ENCODE results near the gene SPTBN1. TPM values are rescaled to one million over a fixed set of nuclear protein-coding genes. Genes with fewer than 3 reads are reported as not detected.
A peak's percentile ranks its signal among the peaks of the same experiment; 100 is the strongest.

SPTBN1 gene
- total and polyA plus RNA-seq, 2 of the 13 experiments (the other 11 are each of a cell fraction or from before 2014, with no cell fraction given) = 123 to 299 TPM

DNA sequence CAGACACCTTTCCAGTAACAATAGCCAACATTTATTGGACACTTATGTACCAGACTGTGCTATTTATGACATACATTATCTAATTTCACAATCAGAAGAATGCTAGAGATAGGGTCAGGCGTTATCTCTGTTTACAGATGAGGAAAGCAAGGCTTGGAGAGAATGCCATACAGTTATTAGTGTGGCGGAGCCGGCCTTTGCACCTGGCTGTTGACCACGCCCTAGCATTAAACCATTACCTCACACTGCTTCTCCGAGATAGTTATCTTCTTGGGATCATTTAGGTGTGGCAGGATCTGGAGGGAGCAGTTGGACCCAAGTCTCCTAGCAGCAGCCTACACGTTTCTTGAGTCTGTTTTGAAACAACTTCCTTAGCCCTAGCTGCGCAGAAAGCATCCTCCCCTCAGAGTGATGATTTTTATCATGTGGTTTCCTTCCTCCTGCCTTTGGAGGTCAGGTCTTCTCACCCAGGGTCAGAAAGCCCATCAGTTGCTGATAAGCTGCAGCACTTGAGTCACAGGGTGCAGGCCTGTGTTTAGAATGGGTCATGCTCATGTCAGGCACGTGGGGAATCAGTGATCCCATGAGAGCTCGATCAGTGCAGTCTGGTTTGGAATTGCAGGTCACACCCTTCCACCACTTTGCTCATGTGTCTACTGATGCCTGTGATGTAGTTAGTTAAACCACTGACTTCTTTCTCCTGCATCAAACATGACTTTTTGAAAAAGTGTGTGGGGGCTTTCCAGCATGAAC lies 118.2 kb downstream of the SPTBN1 start (continued):
- TF ChIP-seq, protein P1, sequence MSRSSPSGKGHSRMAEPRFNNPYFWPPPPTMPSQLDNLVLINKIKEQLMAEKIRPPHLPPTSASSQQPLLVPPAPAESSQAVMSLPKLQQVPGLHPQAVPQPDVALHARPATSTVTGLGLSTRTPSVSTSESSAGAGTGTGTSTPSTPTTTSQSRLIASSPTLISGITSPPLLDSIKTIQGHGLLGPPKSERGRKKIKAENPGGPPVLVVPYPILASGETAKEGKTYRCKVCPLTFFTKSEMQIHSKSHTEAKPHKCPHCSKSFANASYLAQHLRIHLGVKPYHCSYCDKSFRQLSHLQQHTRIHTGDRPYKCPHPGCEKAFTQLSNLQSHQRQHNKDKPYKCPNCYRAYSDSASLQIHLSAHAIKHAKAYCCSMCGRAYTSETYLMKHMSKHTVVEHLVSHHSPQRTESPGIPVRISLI (CRISPR knock-in tag; IDR thresholded peaks at IDR 0.05; ENCODE audit: borderline replicate concordance) = no peak
- TF ChIP-seq AHR (CRISPR knock-in tag; IDR thresholded peaks at IDR 0.05) (peak; percentile 19; the same call in 1 of the 2 replicates), ZNF550 (CRISPR knock-in tag; IDR thresholded peaks at IDR 0.05; ENCODE audit: borderline replicate concordance) (no peak), JUNB (CRISPR knock-in tag; IDR thresholded peaks at IDR 0.05; ENCODE audit: borderline replicate concordance) (no peak), ONECUT2 (CRISPR knock-in tag; IDR thresholded peaks at IDR 0.05) (no peak), CHCHD3 (CRISPR knock-in tag; IDR thresholded peaks at IDR 0.05) (no peak), FOXP1 (IDR thresholded peaks at IDR 0.05) (no peak), FOXP1 (CRISPR knock-in tag; IDR thresholded peaks at IDR 0.05) (peak; percentile 86; the same call in 1 of the 2 replicates), PHF5A (CRISPR knock-in tag; IDR thresholded peaks at IDR 0.05; ENCODE audit: low read depth, unreplicated experiment) (no peak), PAX8 (CRISPR knock-in tag; IDR thresholded peaks at IDR 0.05; ENCODE audit: borderline replicate concordance) (no peak), MYNN (CRISPR knock-in tag; IDR thresholded peaks at IDR 0.05; ENCODE audit: low read depth) (no peak), TBP (CRISPR knock-in tag; IDR thresholded peaks at IDR 0.05) (no peak)
- TF ChIP-seq, protein P2, sequence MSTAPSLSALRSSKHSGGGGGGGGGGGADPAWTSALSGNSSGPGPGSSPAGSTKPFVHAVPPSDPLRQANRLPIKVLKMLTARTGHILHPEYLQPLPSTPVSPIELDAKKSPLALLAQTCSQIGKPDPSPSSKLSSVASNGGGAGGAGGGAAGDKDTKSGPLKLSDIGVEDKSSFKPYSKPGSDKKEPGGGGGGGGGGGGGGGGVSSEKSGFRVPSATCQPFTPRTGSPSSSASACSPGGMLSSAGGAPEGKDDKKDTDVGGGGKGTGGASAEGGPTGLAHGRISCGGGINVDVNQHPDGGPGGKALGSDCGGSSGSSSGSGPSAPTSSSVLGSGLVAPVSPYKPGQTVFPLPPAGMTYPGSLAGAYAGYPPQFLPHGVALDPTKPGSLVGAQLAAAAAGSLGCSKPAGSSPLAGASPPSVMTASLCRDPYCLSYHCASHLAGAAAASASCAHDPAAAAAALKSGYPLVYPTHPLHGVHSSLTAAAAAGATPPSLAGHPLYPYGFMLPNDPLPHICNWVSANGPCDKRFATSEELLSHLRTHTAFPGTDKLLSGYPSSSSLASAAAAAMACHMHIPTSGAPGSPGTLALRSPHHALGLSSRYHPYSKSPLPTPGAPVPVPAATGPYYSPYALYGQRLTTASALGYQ (CRISPR knock-in tag; IDR thresholded peaks at IDR 0.05) = no peak
- TF ChIP-seq, protein P3, sequence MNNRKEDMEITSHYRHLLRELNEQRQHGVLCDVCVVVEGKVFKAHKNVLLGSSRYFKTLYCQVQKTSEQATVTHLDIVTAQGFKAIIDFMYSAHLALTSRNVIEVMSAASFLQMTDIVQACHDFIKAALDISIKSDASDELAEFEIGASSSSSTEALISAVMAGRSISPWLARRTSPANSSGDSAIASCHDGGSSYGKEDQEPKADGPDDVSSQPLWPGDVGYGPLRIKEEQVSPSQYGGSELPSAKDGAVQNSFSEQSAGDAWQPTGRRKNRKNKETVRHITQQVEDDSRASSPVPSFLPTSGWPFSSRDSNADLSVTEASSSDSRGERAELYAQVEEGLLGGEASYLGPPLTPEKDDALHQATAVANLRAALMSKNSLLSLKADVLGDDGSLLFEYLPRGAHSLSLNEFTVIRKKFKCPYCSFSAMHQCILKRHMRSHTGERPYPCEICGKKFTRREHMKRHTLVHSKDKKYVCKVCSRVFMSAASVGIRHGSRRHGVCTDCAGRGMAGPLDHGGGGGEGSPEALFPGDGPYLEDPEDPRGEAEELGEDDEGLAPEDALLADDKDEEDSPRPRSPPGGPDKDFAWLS (CRISPR knock-in tag; IDR thresholded peaks at IDR 0.05; ENCODE audit: borderline replicate concordance) = no peak
- TF ChIP-seq, protein P4, sequence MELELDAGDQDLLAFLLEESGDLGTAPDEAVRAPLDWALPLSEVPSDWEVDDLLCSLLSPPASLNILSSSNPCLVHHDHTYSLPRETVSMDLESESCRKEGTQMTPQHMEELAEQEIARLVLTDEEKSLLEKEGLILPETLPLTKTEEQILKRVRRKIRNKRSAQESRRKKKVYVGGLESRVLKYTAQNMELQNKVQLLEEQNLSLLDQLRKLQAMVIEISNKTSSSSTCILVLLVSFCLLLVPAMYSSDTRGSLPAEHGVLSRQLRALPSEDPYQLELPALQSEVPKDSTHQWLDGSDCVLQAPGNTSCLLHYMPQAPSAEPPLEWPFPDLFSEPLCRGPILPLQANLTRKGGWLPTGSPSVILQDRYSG (CRISPR knock-in tag; IDR thresholded peaks at IDR 0.05) = no peak
- TF ChIP-seq, protein P5, sequence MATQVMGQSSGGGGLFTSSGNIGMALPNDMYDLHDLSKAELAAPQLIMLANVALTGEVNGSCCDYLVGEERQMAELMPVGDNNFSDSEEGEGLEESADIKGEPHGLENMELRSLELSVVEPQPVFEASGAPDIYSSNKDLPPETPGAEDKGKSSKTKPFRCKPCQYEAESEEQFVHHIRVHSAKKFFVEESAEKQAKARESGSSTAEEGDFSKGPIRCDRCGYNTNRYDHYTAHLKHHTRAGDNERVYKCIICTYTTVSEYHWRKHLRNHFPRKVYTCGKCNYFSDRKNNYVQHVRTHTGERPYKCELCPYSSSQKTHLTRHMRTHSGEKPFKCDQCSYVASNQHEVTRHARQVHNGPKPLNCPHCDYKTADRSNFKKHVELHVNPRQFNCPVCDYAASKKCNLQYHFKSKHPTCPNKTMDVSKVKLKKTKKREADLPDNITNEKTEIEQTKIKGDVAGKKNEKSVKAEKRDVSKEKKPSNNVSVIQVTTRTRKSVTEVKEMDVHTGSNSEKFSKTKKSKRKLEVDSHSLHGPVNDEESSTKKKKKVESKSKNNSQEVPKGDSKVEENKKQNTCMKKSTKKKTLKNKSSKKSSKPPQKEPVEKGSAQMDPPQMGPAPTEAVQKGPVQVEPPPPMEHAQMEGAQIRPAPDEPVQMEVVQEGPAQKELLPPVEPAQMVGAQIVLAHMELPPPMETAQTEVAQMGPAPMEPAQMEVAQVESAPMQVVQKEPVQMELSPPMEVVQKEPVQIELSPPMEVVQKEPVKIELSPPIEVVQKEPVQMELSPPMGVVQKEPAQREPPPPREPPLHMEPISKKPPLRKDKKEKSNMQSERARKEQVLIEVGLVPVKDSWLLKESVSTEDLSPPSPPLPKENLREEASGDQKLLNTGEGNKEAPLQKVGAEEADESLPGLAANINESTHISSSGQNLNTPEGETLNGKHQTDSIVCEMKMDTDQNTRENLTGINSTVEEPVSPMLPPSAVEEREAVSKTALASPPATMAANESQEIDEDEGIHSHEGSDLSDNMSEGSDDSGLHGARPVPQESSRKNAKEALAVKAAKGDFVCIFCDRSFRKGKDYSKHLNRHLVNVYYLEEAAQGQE (IDR thresholded peaks at IDR 0.05; ENCODE audit: borderline replicate concordance in 1 of 2, low read depth in 1 of 2, low read length in 2 of 2) = no peak; a peak in 1 of 4 replicates
- TF ChIP-seq, protein P6, sequence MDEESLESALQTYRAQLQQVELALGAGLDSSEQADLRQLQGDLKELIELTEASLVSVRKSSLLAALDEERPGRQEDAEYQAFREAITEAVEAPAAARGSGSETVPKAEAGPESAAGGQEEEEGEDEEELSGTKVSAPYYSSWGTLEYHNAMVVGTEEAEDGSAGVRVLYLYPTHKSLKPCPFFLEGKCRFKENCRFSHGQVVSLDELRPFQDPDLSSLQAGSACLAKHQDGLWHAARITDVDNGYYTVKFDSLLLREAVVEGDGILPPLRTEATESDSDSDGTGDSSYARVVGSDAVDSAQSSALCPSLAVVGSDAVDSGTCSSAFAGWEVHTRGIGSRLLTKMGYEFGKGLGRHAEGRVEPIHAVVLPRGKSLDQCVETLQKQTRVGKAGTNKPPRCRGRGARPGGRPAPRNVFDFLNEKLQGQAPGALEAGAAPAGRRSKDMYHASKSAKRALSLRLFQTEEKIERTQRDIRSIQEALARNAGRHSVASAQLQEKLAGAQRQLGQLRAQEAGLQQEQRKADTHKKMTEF (CRISPR knock-in tag; IDR thresholded peaks at IDR 0.05) = peak; percentile 44
